Stimulated activated naive B cell treated with anti-CD40 and anti-IgM and Interleukin-4, amounts not matched to agents 10 μg/mL and 1 μg/mL and 100 μg/mL, for 72 hours (primary cell): ENCODE data around the gene RASSF1.
"Not testable (repeated sequence)": the region's sequence is repeated elsewhere in the genome, so short reads cannot be mapped to it uniquely, and the experiment has no call there.

Source experiments
- ATAC-seq, 2 donors: fragments of 150-1000 bp; cut with Tn5 transposase; replicated peaks; 2 replicates each; pipeline ENCODE4 v1.10.0; 2021; ENCODE audit warnings: moderate library complexity in 1 of 2
- DNase-seq: peaks from one replicate; pipeline ENCODE4 v3.0.0; 2021
- H3K27ac Mint-ChIP-seq: one replicate; pipeline ENCODE4 v1.8.0; 2022; ENCODE audit warnings: mild to moderate bottlenecking, mixed read lengths
- H3K27me3 Mint-ChIP-seq, 2 donors: one replicate each; pipeline ENCODE4 v1.8.0; 2022; ENCODE audit warnings: mixed read lengths in 2 of 2
- H3K36me3 Mint-ChIP-seq, 2 donors: one replicate each; pipeline ENCODE4 v1.8.0; 2022; ENCODE audit warnings: mixed read lengths in 2 of 2, mild to moderate bottlenecking in 1 of 2
- H3K4me1 Mint-ChIP-seq, 2 donors: one replicate each; pipeline ENCODE4 v1.8.0; 2022; ENCODE audit warnings: mixed read lengths in 2 of 2, mild to moderate bottlenecking in 1 of 2
- H3K4me3 Mint-ChIP-seq, 2 donors: one replicate each; pipeline ENCODE4 v1.8.0; 2022; ENCODE audit warnings: mild to moderate bottlenecking in 2 of 2, mixed read lengths in 2 of 2, moderate library complexity in 1 of 2
- H3K9me3 Mint-ChIP-seq, 2 donors: one replicate each; pipeline ENCODE4 v1.8.0; 2022; ENCODE audit warnings: mixed read lengths in 2 of 2, mild to moderate bottlenecking in 1 of 2

RASSF1 gene

DNA sequence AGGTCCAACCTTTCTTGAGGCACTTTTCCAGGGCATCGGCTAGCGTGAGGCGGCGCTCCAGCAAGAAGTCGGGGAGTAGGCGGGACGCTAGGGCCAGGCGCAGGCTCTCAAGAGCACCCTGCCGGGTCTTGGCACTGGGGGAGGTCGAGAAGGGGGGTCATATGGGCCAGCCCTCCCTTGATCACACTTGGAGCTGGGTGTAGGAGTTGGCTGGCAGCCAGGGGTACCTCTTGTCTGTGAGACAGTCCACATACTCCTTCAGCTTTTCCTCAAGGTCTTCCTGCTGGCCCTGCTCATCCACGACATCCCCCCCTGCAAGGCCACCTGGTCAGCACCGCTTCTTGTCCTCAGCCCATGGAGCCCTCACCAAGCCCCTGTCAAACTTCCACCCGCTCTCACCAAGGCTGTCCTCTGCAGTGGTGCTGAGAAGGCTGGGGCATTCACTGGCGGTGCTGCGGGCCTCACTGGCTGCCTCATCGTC, 50.4 kb downstream of the RASSF1 start:
- H3K9me3 Mint-ChIP-seq: no peaks in the 10 kb centered on the region
- H3K4me3 Mint-ChIP-seq: peak overlapping the region; percentile 16 to 96
- ATAC-seq (no peak), DNase-seq (no peak)
- peaks cover 20 to 24% of the 10 kb centered on the region in 2 donors for H3K4me1 Mint-ChIP-seq
- no peak overlapping the region for H3K27ac Mint-ChIP-seq
- peaks cover 29 to 49% of the 10 kb centered on the region in 2 donors for H3K36me3 Mint-ChIP-seq
- H3K27me3 Mint-ChIP-seq: no peaks in the 10 kb centered on the region

DNA sequence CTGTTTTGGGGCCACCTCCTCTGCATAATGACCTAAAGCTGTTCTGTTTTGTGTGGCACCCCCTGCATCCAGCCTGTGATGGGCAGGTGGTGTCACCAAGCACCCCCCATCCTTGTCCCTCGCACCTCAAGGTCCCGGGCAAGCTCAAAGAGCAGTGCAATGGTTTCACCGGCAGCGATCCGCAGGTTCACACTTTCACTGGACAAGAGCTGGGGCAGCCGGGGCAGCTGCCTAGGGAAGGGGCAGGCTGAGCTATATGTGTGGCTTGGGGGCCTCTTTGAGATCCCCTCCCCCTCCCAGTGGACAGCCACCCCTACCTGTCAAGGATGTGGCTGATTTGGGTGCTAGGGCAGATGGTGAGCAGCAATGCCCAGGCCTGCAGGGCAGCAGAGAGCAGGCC, 51.5 kb downstream of the RASSF1 start:
- H3K4me1 Mint-ChIP-seq: peaks cover 20 to 24% of the 10 kb centered on the region in 2 donors
- H3K27ac Mint-ChIP-seq: no peak overlapping the region
- H3K4me3 Mint-ChIP-seq: peak overlapping the region in 1 of 2 donors; percentile 32
- H3K9me3 Mint-ChIP-seq: no peaks in the 10 kb centered on the region
- ATAC-seq (no peak), DNase-seq (no peak)
- no peaks in the 10 kb centered on the region for H3K27me3 Mint-ChIP-seq
- H3K36me3 Mint-ChIP-seq: peaks cover 30 to 49% of the 10 kb centered on the region in 2 donors

DNA sequence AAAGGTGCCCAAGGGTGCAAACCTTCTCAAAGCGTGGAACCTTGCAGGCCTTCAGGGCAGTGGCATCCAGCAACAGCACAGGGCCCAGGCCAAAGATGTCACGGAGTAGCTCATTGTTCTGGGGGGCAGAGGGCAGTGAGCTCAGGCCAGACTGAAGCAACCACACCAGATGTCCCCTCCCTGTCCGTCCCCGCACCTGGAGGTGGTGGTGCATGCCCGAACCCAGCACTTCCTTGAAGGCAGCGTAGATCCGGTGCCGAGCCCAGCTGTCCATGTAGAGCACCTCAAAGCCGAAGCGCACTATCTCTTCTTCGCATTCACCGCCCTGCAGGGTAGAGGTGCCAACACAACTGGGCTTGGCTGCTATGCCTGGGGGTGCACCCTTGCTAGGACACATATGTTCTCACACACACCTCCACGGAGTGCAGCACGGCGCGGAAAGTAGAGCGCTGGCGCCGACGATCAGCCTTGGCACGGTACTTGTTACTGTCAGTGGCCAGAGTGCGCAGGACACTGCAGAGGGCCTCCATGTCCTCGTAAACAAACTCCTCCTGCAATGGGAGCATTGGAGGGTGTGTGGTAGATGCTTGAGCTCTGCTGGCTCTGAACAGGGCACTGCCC, 52.1 kb downstream of the RASSF1 start:
- H3K9me3 Mint-ChIP-seq: no peaks in the 10 kb centered on the region
- H3K4me1 Mint-ChIP-seq: peaks cover 18 to 24% of the 10 kb centered on the region in 2 donors
- peaks cover 30 to 49% of the 10 kb centered on the region in 2 donors for H3K36me3 Mint-ChIP-seq
- ATAC-seq (no peak), DNase-seq (no peak)
- H3K4me3 Mint-ChIP-seq: no peak overlapping the region
- no peak overlapping the region for H3K27ac Mint-ChIP-seq
- no peaks in the 10 kb centered on the region for H3K27me3 Mint-ChIP-seq

DNA sequence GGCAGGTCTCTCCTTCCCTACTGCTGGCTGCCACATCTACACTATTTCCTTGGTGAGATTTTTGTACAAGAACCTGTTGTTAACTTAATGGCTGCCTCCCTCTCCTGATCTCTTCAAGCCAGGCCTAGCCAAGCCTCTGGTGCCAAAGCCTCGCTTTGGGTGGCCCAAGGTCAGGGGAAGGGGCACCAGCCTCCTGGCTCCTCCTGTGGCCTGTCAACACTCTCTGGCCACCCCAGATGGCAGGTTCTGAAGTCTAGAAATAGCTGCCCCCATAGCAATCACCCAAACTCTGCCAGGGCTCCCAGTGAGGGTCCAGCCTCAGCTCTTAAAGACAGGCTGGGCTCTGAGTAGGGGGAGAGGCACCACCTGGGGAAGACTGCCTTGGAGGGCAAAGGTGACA, 53.4 kb downstream of the RASSF1 start:
- DNase-seq: no peak
- H3K27me3 Mint-ChIP-seq: no peaks in the 10 kb centered on the region
- peaks cover 10 to 14% of the 10 kb centered on the region in 2 donors for H3K4me1 Mint-ChIP-seq
- H3K4me3 Mint-ChIP-seq: no peak overlapping the region
- H3K36me3 Mint-ChIP-seq: peaks cover 30 to 42% of the 10 kb centered on the region in 2 donors
- ATAC-seq: no peak
- H3K9me3 Mint-ChIP-seq: no peaks in the 10 kb centered on the region
- peak overlapping the region; percentile 43 for H3K27ac Mint-ChIP-seq

DNA sequence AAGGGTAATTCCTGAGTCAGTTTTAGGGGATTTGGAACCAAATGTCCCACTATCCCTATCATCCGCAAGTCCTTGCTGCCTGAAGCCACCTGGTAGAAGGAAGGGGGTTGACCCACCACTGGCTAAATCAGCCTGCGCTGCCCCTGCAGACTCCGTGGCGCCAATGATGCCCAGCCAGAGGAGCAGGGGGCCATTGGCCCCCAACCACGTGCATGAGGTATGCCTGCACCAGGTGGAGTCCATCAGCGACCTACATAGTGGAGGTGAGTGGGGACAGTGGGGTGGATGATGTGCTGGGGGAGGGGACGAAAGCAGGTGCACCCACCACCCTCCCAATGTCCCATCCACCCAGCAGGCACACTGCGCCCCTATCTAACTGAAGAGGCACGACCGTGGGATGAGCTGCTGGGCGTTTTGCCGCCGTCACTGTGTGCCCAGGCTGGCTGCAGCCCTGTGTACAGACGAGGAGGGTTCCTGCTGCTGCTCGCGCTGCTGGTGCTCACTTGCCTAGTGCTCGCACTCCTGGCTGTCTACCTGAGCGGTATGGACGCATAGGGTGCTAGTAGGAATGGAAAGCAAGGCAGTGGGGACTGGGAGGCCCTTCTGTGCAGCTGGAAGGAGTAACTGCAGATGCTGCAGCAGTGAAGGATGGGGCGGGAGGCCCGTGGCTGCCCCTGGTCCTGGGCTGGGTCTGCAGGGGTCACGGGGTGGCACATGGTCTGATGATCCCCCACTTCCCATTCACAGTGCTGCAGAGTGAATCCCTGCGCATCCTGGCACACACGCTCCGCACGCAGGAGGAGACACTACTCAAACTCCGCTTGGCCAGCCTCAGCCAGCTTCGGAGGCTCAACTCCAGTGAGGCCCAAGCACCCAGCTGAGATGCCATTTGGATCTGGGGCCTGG, 54.1 kb downstream of the RASSF1 start:
- Mint-ChIP-seq H3K4me1 (peaks cover 10 to 13% of the 10 kb centered on the region in 2 donors), H3K27me3 (no peaks in the 10 kb centered on the region), H3K4me3 (no peak overlapping the region), H3K9me3 (no peaks in the 10 kb centered on the region), H3K36me3 (peaks cover 29 to 41% of the 10 kb centered on the region in 2 donors), H3K27ac (no peak overlapping the region)
- ATAC-seq: no peak
- DNase-seq: no peak

DNA sequence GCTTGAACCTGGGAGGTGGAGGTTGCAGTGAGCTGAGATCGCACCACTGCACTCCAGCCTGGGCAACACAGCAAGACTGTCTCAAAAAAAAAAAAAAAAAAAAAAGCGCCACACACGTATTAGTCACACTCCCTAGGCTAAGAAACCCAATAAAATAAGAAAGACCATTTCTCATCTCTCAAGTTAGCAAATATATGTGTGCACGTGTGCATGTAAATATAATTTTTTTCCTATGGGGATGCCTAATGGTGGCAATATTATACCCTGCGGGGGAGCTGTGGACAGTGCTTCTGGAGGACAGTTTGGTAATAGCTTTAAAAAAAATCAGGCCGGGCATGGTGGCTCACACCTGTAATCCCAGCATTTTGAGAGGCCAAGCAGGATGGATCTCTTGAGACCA, 56.5 kb downstream of the RASSF1 start:
- not testable (repeated sequence) for H3K4me3 Mint-ChIP-seq, H3K4me1 Mint-ChIP-seq, DNase-seq, H3K9me3 Mint-ChIP-seq, H3K27me3 Mint-ChIP-seq, ATAC-seq, H3K27ac Mint-ChIP-seq
- peaks cover 18 to 26% of the 10 kb centered on the region in 2 donors for H3K36me3 Mint-ChIP-seq
